T-cell (primary cell): Measurements from ENCODE around the gene MPZL1. TPM values are rescaled to one million over a fixed set of nuclear protein-coding genes. Genes with fewer than 3 reads are reported as not detected.

Experiments used
- ATAC-seq, 4 experiments: fragments of 200-7000 bp in 3 of 4; fragments of 150-1000 bp in 1 of 4; cut with Tn5 transposase; replicated peaks in 1 of 4; 1 replicate in 3 of 4; 2 replicates in 1 of 4; pipeline ENCODE4 v1.10.0; 2021; ENCODE audit warnings: moderate library complexity in 3 of 4, mild to moderate bottlenecking in 2 of 4, moderate number of reproducible peaks in 1 of 4
- CTCF ChIA-PET, 2 donors: fragments of 300-600 bp; sonication (Branson Sonifier 250); formaldehyde crosslinking; loops; one replicate each; lab custom pipeline; 2022; ENCODE audit warnings: antibody characterized with exemption in 2 of 2; lab: Charles Lee
- POLR2A ChIA-PET, 2 donors: fragments of 300-600 bp; sonication (Branson Sonifier 250); formaldehyde crosslinking; loops; one replicate each; lab custom pipeline; 2022; ENCODE audit warnings: antibody characterized with exemption in 2 of 2; lab: Charles Lee
- DNase-seq, 35 experiments: peaks; one replicate each; pipeline versions ENCODE4 v3.0.0 to v3.0.0-alpha.2; 2013 to 2023
- H3K27ac ChIP-seq: one replicate; pipeline ENCODE4 v1.5.1; 2013; ENCODE audit warnings: low read length
- H3K27me3 ChIP-seq, 2 experiments: replicated peaks in 1 of 2; 1 replicate in 1 of 2; 2 replicates in 1 of 2; pipeline versions ENCODE4 v1.6.1 to v1.7.0; 2013; ENCODE audit warnings: low read length in 1 of 2, mixed read lengths in 1 of 2; ENCODE audit not compliant: control insufficient read depth in 2 of 2, insufficient read depth in 2 of 2; ENCODE audit errors: extremely low read depth in 1 of 2
- H3K36me3 ChIP-seq, 2 donors: 1 replicate in 1 of 2; 2 replicates in 1 of 2; pipeline versions ENCODE4 v1.6.1 to v1.7.0; 2013; ENCODE audit warnings: low read length in 1 of 2; ENCODE audit not compliant: control insufficient read depth in 2 of 2, insufficient read depth in 1 of 2; ENCODE audit errors: extremely low read depth in 1 of 2
- H3K4me1 ChIP-seq, 2 experiments: 1 replicate in 1 of 2; 2 replicates in 1 of 2; pipeline versions ENCODE4 v1.6.1 to v1.7.0; 2013; ENCODE audit warnings: low read length in 2 of 2, mixed read lengths in 1 of 2; ENCODE audit not compliant: insufficient read depth in 2 of 2, control insufficient read depth in 1 of 2; ENCODE audit errors: extremely low read depth in 1 of 2
- H3K4me3 ChIP-seq, 2 donors: 1 replicate in 1 of 2; 2 replicates in 1 of 2; pipeline versions ENCODE4 v1.5.1 to v1.7.0; 2013; ENCODE audit warnings: mild to moderate bottlenecking in 2 of 2, low read length in 1 of 2, moderate library complexity in 1 of 2; ENCODE audit not compliant: control insufficient read depth in 1 of 2; ENCODE audit errors: extremely low read depth in 1 of 2
- H3K9me3 ChIP-seq: 2 replicates; pipeline ENCODE4 v1.7.0; 2013
- H3K27ac Mint-ChIP-seq, 2 donors: one replicate each; pipeline ENCODE4 v1.8.0; 2020 to 2021; ENCODE audit warnings: mild to moderate bottlenecking in 2 of 2, mixed read lengths in 2 of 2
- H3K27me3 Mint-ChIP-seq, 2 donors: one replicate each; pipeline ENCODE4 v1.8.0; 2021 to 2022; ENCODE audit warnings: mixed read lengths in 2 of 2
- H3K36me3 Mint-ChIP-seq: one replicate; pipeline ENCODE4 v1.8.0; 2021; ENCODE audit warnings: mixed read lengths
- H3K4me1 Mint-ChIP-seq, 3 donors: one replicate each; pipeline ENCODE4 v1.8.0; 2020 to 2022; ENCODE audit warnings: mixed read lengths in 3 of 3, mild to moderate bottlenecking in 1 of 3
- H3K4me3 Mint-ChIP-seq, 3 donors: one replicate each; pipeline ENCODE4 v1.8.0; 2020 to 2022; ENCODE audit warnings: mild to moderate bottlenecking in 3 of 3, mixed read lengths in 3 of 3, moderate library complexity in 3 of 3
- H3K9me3 Mint-ChIP-seq, 3 donors: one replicate each; pipeline ENCODE4 v1.8.0; 2020 to 2022; ENCODE audit warnings: mixed read lengths in 3 of 3
- WGBS: methylation state at CpG from one replicate; pipeline ENCODE4 v1.1.5; 2013; ENCODE audit warnings: missing lambda C conversion rate; ENCODE audit not compliant: insufficient coverage; 5-methylcytosine and 5-hydroxymethylcytosine counted together
- total RNA-seq, 35 experiments: library from RNA in 6 of 35; stranded (reverse) in 6 of 35; fragments of 120-200 nt in 1 of 35; gene quantifications; one replicate each; pipeline versions ENCODE4 v1.2.1 to v1.2.4 and lab custom pipeline; 2013 to 2026

MPZL1 gene
- total RNA-seq, 5 donors from 2014 or later (not counting 1 experiment from before 2014, with no cell fraction given), result 5.1 to 9.9 (median 8.5) TPM

- Histone ChIP-seq H3K9me3 (no peaks in the 10 kb centered on the region), H3K4me1 (peaks cover 11 to 16% of the 10 kb centered on the region in 2 experiments), H3K27me3 (peaks cover 0 to 3% of the 10 kb centered on the region in 2 experiments), H3K4me3 (peak overlapping the region in 1 of 2 donors; percentile 23), H3K27ac (no peak overlapping the region), H3K36me3 (no peaks in the 10 kb centered on the region)
- H3K27ac Mint-ChIP-seq, result peak overlapping the region in 1 of 2 donors; percentile 66
- CTCF ChIA-PET, result no interaction called here
- no peaks in the 10 kb centered on the region for H3K9me3 Mint-ChIP-seq
- DNase-seq, result peak in 28 of 35 experiments; percentile 1 to 52 (median 18)
- WGBS, result 42% methylated on average over 6 of the region's 8 CpGs
- POLR2A ChIA-PET, result interaction anchor here in 1 of 2 donors (0.7 kb wide), 1 partner anchor 25 kb away, joined by 3 read pairs; no protein-coding TSS in a partner anchor
- ATAC-seq, result peak; percentile 85 to 100 (median 93)
- peak overlapping the region in 2 of 3 donors; percentile 29 to 62 for H3K4me3 Mint-ChIP-seq
- no peaks in the 10 kb centered on the region for H3K27me3 Mint-ChIP-seq
- peaks cover 9% of the 10 kb centered on the region for H3K36me3 Mint-ChIP-seq
- H3K4me1 Mint-ChIP-seq, result peaks cover 22 to 32% (median 23%) of the 10 kb centered on the region in 3 donors
Observed at GRCh38 chr1:167762061-167762746, 40.4 kb downstream of the MPZL1 start.

- Mint-ChIP-seq H3K4me1 (peaks cover 17 to 35% (median 19%) of the 10 kb centered on the region in 3 donors), H3K4me3 (no peak overlapping the region), H3K27me3 (no peaks in the 10 kb centered on the region), H3K27ac (no peak overlapping the region), H3K9me3 (no peaks in the 10 kb centered on the region), H3K36me3 (peaks cover 20% of the 10 kb centered on the region)
- no CpG with 5 or more reads among the region's 5 CpGs for WGBS
- Histone ChIP-seq H3K9me3 (no peaks in the 10 kb centered on the region), H3K4me3 (no peak overlapping the region), H3K27me3 (peaks cover 0 to 3% of the 10 kb centered on the region in 2 experiments), H3K27ac (no peak overlapping the region), H3K4me1 (peaks cover 11 to 13% of the 10 kb centered on the region in 2 experiments), H3K36me3 (no peaks in the 10 kb centered on the region)
- no peak for ATAC-seq
- CTCF ChIA-PET, result no interaction called here
- DNase-seq, result no peak
- POLR2A ChIA-PET, result no interaction called here
Observed at GRCh38 chr1:167763525-167764220, 41.9 kb downstream of the MPZL1 start.

GRCh38 chr1:167764458-167765330 lies 42.9 kb downstream of the MPZL1 start:
- H3K9me3 Mint-ChIP-seq, result no peaks in the 10 kb centered on the region
- H3K9me3 ChIP-seq, result no peaks in the 10 kb centered on the region
- H3K4me3 ChIP-seq, result no peak overlapping the region
- no CpG with 5 or more reads among the region's 5 CpGs for WGBS
- POLR2A ChIA-PET, result no interaction called here
- ATAC-seq (no peak), DNase-seq (no peak)
- H3K4me1 ChIP-seq, result peaks cover 11 to 13% of the 10 kb centered on the region in 2 experiments
- no peak overlapping the region for H3K27ac Mint-ChIP-seq
- peaks cover 0 to under 1% of the 10 kb centered on the region in 2 experiments for H3K27me3 ChIP-seq
- CTCF ChIA-PET, result no interaction called here
- H3K27me3 Mint-ChIP-seq, result no peaks in the 10 kb centered on the region
- no peak overlapping the region for H3K4me3 Mint-ChIP-seq
- H3K4me1 Mint-ChIP-seq, result peaks cover 17 to 35% (median 19%) of the 10 kb centered on the region in 3 donors
- peaks cover 0 to 2% of the 10 kb centered on the region in 2 donors for H3K36me3 ChIP-seq
- H3K27ac ChIP-seq, result no peak overlapping the region
- H3K36me3 Mint-ChIP-seq, result peaks cover 30% of the 10 kb centered on the region

DNA sequence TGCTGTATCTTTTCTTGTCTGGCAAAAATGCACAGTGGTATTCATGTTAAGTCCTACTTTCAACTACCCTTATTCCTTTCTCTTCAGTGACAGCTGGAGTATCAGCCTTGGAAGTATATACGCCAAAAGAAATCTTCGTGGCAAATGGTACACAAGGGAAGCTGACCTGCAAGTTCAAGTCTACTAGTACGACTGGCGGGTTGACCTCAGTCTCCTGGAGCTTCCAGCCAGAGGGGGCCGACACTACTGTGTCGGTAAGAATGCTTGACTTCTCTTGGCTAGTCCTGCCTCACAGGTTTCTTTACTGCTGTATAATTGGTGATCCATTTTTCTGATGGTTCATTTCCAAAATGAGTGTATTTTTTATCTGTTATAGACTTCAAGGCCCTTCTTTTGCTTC lies 43.7 kb downstream of the MPZL1 start:
- ChIA-PET POLR2A (no interaction called here), CTCF (no interaction called here)
- Mint-ChIP-seq H3K4me3 (no peak overlapping the region), H3K4me1 (peaks cover 17 to 31% (median 17%) of the 10 kb centered on the region in 3 donors), H3K27me3 (no peaks in the 10 kb centered on the region), H3K9me3 (no peaks in the 10 kb centered on the region), H3K36me3 (peaks cover 36% of the 10 kb centered on the region), H3K27ac (no peak overlapping the region)
- no peaks in the 10 kb centered on the region for H3K27me3 ChIP-seq
- H3K27ac ChIP-seq, result no peak overlapping the region
- H3K4me3 ChIP-seq, result no peak overlapping the region
- ATAC-seq (no peak), DNase-seq (no peak)
- peaks cover 0 to 2% of the 10 kb centered on the region in 2 donors for H3K36me3 ChIP-seq
- H3K4me1 ChIP-seq, result peaks cover 11 to 13% of the 10 kb centered on the region in 2 experiments
- WGBS, result 96% methylated on average over 6 of the region's 6 CpGs
- no peaks in the 10 kb centered on the region for H3K9me3 ChIP-seq

GRCh38 chr1:167766538-167766937 lies 44.8 kb downstream of the MPZL1 start:
- Mint-ChIP-seq H3K4me3 (no peak overlapping the region), H3K9me3 (no peaks in the 10 kb centered on the region), H3K4me1 (peaks cover 13 to 20% (median 13%) of the 10 kb centered on the region in 3 donors), H3K27me3 (no peaks in the 10 kb centered on the region), H3K27ac (no peak overlapping the region), H3K36me3 (peaks cover 41% of the 10 kb centered on the region)
- Histone ChIP-seq H3K36me3 (peaks cover 0 to 2% of the 10 kb centered on the region in 2 donors), H3K27me3 (no peaks in the 10 kb centered on the region), H3K9me3 (no peaks in the 10 kb centered on the region), H3K27ac (no peak overlapping the region), H3K4me1 (peaks cover 10 to 11% of the 10 kb centered on the region in 2 experiments), H3K4me3 (no peak overlapping the region)
- CTCF ChIA-PET, result no interaction called here
- WGBS, result no CpG with 5 or more reads among the region's 2 CpGs
- POLR2A ChIA-PET, result no interaction called here
- DNase-seq, result no peak
- no peak for ATAC-seq

- H3K27me3 ChIP-seq, result no peaks in the 10 kb centered on the region
- peaks cover 0 to under 1% of the 10 kb centered on the region in 2 experiments for H3K4me1 ChIP-seq
- peaks cover under 1 to 8% (median under 1%) of the 10 kb centered on the region in 3 donors for H3K4me1 Mint-ChIP-seq
- CTCF ChIA-PET, result no interaction called here
- ATAC-seq (no peak), DNase-seq (no peak)
- H3K4me3 ChIP-seq, result no peak overlapping the region
- no peaks in the 10 kb centered on the region for H3K27me3 Mint-ChIP-seq
- no peak overlapping the region for H3K27ac ChIP-seq
- no peak overlapping the region for H3K4me3 Mint-ChIP-seq
- H3K9me3 Mint-ChIP-seq, result no peaks in the 10 kb centered on the region
- peaks cover 0 to 2% of the 10 kb centered on the region in 2 donors for H3K36me3 ChIP-seq
- no peak overlapping the region for H3K27ac Mint-ChIP-seq
- H3K9me3 ChIP-seq, result no peaks in the 10 kb centered on the region
- POLR2A ChIA-PET, result no interaction called here
- H3K36me3 Mint-ChIP-seq, result peaks cover 52% of the 10 kb centered on the region
Observed at GRCh38 chr1:167767761-167768160, 46.0 kb downstream of the MPZL1 start.
